Measurements from ENCODE around the gene MAP1LC3A. TPM values are rescaled to one million over a fixed set of nuclear protein-coding genes. Genes with fewer than 3 reads are reported as not detected.
"Not testable (repeated sequence)": the region's sequence is repeated elsewhere in the genome, so short reads cannot be mapped to it uniquely, and the experiment has no call there.

Gene MAP1LC3A
- 27.2 TPM for total RNA-seq (ENCODE audit: insufficient read depth, low replicate concordance)

- DNase-seq (ENCODE audit: low spot score), result peak; percentile 92
Measured at GRCh38 chr20:34558320-34559218, at the start of gene MAP1LC3A. Gene MAP1LC3A, plus strand, starts transcription at chr20:34558718. Its CDS starts 151 bp downstream, at chr20:34558869.

- no peak for DNase-seq (ENCODE audit: low spot score)
Measured at GRCh38 chr20:34510575-34510974, 47.9 kb upstream of the MAP1LC3A start.

GRCh38 chr20:34511891-34512265 lies 46.6 kb upstream of the MAP1LC3A start:
- no peak for DNase-seq (ENCODE audit: low spot score)

- no peak for DNase-seq (ENCODE audit: low spot score)
Measured at GRCh38 chr20:34512266-34512954, 46.1 kb upstream of the MAP1LC3A start.

- DNase-seq (ENCODE audit: low spot score), result no peak
Measured at GRCh38 chr20:34512955-34513419, 45.5 kb upstream of the MAP1LC3A start.

- DNase-seq (ENCODE audit: low spot score), result not testable (repeated sequence)
Measured at GRCh38 chr20:34514034-34514433, 44.5 kb upstream of the MAP1LC3A start.

GRCh38 chr20:34514897-34515483 lies 43.5 kb upstream of the MAP1LC3A start:
- DNase-seq (ENCODE audit: low spot score), result no peak

DNA sequence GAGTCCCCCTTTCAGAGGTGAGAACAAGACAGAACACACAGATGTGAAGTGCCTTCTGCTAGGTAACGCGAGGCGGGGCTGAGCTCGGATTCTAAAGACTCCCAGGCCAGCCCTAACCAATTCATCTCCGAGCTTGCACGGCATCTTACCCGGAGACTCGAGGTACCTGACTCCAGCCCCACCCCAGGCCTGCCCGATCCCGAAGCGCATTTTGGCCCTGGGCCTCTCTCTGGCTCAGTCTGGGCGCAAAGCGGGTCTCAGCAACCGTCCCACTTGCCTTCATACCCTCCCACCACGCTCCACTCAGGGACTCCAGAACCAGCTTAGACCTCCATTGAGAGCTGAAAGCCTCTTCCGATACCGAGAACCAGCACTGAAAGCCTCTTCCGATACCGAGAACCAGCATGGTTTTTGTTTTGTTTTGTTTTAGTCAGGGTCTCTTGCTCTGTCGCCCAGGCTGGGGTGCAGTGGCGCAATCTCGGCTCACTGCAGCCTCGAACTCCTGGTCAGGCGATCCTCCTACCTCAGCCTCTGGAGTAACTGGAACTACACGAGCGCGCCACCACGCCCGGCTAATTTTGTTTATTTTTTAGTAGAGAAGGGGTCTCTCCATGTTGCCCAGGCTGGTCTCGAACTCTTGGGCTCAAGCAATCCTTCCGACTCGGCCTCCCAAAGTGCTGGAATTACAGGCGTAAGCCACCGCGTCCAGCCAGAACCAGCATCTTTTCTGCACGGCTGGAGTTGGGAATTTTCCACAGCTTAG lies 42.9 kb upstream of the MAP1LC3A start:
- DNase-seq (ENCODE audit: low spot score), result peak; percentile 82

DNA sequence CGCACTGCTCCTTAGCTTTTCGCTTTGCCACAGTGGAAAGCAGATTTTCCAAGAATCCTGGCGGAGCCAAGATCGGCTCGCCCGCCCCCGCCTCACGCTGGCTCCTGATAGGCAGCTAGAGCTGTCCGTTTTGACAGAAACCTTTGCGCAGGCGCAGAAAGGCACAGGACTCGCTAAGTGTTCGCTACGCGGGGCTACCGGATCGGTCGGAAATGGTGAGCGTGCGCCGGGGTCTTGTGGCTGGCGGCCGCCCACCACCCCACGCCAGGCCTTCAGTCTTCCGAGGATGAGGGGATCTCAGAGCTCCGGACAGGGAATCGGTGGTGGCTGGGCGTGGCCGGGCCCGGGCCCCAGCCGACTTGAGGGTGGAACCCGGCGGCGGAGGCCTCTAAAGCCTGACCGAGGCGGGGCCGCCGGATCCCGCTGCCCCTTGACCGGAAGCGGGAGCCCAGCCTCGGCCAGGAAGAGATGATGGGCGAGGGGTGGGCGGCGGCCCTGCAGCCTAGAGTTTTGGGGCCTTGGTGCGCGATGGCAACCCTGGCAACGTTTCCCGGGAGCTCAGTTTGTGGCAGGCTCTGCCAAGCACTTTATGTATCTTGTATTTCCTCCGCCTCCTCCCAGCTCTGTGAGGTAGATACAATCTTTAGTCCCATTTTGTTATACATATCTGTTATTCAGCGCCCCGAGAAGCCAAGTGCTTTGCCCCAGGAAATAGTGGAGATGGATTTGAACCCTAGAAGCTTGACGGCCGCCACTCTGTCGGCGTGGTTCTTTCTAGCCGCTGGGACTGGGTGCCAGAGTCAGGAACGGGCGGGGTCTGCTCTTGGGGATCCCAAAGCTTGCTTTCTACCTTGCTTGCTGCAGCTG lies 42.0 kb upstream of the MAP1LC3A start, which contains the start of gene DYNLRB1:
Gene DYNLRB1, plus strand, starts transcription at position 176 of the 867 bp plus-strand sequence. Its CDS starts 37 bp downstream, at position 213.
- DNase-seq (ENCODE audit: low spot score), result peak; percentile 99

DNA sequence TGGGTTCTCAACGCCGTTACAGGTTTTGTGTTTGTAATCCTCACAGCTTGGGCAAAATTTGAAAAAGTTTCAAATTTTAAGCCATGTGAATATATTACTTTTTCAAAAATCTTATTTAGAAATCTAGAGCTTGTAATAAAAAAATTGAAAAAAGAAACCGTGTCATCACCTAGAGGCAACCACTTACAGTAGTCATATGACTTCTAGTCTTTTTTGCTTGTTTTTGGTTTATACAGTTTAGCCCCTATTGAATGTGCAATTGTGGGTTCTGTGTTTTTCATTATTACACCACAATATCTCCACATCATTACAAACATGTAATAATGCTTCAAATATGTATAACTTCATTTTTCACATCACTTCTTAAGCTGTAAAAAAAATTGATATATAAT lies 41.4 kb upstream of the MAP1LC3A start:
- DNase-seq (ENCODE audit: low spot score), result no peak

GRCh38 chr20:34518863-34519262 lies 39.7 kb upstream of the MAP1LC3A start:
- DNase-seq (ENCODE audit: low spot score), result not testable (repeated sequence)

DNA sequence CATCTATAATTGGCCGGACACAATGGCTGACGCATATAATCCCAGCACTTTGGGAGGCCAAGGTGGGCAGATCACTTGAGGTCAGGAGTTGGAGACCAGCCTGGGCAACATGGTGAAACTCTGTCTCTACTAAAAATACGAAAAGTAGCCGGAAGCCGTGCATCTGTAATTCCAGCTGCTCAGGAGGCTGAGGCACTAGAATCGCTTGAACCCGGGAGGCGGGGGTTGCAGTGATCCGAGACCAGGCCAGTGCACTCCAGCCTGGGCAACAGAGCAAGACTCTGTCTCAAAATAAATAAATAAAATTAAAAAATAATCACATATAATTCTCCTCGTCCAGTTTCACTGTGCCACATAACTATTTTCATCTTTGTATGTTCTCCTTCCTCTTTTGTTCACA lies 38.7 kb upstream of the MAP1LC3A start:
- DNase-seq (ENCODE audit: low spot score), result not testable (repeated sequence)

GRCh38 chr20:34522969-34523871 lies 35.3 kb upstream of the MAP1LC3A start:
- no peak for DNase-seq (ENCODE audit: low spot score)

DNA sequence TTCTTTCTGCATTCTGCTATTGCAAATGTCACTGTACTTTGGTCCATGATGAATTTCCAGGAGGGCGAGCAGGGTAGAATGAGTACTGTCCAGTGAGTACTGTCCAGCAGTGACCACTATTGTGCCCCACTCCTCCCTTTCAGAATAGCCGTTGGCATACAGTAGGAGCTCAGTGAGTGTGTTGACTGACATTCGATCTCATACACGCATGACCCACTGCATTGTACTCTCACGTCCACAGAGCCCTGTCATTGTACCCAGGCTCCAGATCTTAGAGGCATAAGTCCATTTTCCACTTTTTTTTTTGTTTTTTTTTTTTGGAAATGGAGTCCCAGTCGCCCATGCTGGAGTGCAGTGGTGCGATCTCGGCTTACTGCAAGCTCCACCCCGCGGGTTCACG lies 34.1 kb upstream of the MAP1LC3A start:
- DNase-seq (ENCODE audit: low spot score), result no peak

DNA sequence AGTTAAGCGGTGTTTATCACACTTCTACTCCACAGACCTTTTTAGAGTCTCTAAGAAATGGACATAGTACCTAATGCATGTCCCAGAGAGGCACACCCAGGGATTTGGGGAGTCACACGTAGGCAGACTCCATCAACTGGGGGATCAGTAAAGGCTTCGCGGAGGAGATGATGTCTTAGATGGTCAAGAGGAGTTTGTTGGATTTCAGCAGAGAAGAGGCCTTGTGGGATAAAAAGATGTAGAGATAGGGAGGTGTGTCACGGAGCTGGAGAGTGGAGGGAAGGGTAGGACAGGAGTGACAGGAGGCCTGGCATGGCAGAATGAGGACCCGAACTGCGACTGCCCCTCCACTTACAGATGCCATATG lies 33.2 kb upstream of the MAP1LC3A start:
- no peak for DNase-seq (ENCODE audit: low spot score)

- peak; percentile 85 for DNase-seq (ENCODE audit: low spot score)
Measured at GRCh38 chr20:34525709-34526416, 32.7 kb upstream of the MAP1LC3A start.

DNA sequence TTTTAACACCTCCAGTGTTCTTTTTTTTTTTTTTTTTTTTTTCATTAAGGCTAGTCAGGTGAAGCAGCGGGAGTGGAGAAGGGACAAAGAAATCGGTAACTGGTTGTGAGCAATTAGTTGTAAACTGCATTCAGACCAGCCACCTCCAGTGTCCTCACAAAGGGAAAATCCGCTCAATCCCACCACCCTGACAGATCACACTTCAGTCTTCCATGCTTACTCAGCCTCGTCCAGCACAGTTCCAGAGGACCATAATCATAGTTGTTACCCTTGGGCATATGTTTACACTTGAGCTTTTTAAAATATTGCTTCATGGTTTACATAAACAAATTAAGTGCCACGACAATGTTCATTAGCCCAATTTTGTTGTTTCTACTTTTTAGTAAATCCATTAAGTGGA lies 32.1 kb upstream of the MAP1LC3A start:
- no peak for DNase-seq (ENCODE audit: low spot score)

- DNase-seq (ENCODE audit: low spot score), result no peak
Measured at GRCh38 chr20:34527016-34527415, 31.5 kb upstream of the MAP1LC3A start.

GRCh38 chr20:34528921-34529297 lies 29.6 kb upstream of the MAP1LC3A start:
- DNase-seq (ENCODE audit: low spot score), result no peak
